Measurements from ENCODE around the gene USP3.
"Not testable (repeated sequence)": the region's sequence is repeated elsewhere in the genome, so short reads cannot be mapped to it uniquely, and the experiment has no call there.

USP3 gene

DNA sequence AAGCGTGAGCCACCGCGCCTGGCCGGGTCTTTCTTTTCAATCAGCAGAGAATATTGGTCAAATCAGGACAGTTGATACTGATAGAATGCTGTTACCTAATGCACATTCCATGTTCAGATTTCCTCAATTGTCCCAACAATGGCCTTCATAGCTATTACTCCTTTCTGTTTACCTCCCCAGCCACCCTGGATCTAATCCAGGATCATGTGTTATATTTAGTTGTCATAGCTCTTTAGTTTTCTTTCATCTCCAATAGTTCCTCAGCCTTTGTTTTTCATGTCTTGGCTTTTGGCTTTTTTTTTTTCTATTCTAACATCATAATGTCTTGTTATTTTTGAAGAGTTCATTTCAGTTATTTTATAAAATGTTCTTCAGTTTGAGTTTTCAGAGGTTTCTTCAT lies 14.6 kb downstream of the USP3 start:
- peaks cover 59 to 93% of the 10 kb centered on the region in 2 donors for H3K4me1 Mint-ChIP-seq (ENCODE audit: low read depth in 2 of 2)
- DNase-seq (no peak), ATAC-seq (replicated peaks) (no peak)
- peaks cover 9% of the 10 kb centered on the region for H3K36me3 Mint-ChIP-seq (ENCODE audit: insufficient read depth)
- no peaks in the 10 kb centered on the region for H3K27me3 Mint-ChIP-seq
- peak overlapping the region; percentile 26 to 37 for H3K4me3 Mint-ChIP-seq
- peak overlapping the region; percentile 27 to 67 for H3K27ac Mint-ChIP-seq
- H3K9me3 Mint-ChIP-seq, result no peaks in the 10 kb centered on the region

DNA sequence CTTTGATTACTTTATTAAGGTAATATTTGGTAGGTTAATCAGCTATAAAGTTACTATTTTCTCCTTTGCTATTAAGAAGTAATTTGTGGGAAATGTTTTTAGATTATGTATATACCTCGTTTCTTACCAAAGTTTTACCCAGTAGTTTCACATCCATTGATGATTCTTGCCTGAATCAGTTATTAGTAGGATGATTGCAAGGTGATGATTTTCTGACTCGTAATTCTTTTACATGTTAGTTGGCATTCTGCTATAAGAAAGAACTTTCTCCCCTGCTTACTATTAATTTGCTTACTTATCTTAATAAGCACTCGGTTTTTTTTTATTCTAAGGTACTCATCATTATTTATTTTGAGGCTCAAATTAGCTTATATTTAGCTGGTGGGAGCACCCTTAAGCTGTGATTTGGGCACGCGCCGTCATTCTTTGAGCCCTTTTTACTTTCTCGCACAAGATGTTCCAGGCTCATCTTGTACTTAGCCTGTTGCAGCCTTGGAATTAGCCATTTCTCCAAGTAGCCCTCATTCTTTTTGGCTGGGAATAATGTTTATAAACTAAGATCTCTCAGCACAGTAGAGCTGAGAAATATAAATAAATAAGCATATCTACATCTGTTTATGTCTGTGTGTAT lies 15.3 kb downstream of the USP3 start:
- peaks cover 62 to 93% of the 10 kb centered on the region in 2 donors for H3K4me1 Mint-ChIP-seq (ENCODE audit: low read depth in 2 of 2)
- H3K27ac Mint-ChIP-seq, result peak overlapping the region; percentile 27 to 67
- ATAC-seq (replicated peaks) (no peak), DNase-seq (no peak)
- H3K27me3 Mint-ChIP-seq, result no peaks in the 10 kb centered on the region
- H3K36me3 Mint-ChIP-seq (ENCODE audit: insufficient read depth), result peaks cover 9% of the 10 kb centered on the region
- peak overlapping the region; percentile 26 to 37 for H3K4me3 Mint-ChIP-seq
- H3K9me3 Mint-ChIP-seq, result no peaks in the 10 kb centered on the region

DNA sequence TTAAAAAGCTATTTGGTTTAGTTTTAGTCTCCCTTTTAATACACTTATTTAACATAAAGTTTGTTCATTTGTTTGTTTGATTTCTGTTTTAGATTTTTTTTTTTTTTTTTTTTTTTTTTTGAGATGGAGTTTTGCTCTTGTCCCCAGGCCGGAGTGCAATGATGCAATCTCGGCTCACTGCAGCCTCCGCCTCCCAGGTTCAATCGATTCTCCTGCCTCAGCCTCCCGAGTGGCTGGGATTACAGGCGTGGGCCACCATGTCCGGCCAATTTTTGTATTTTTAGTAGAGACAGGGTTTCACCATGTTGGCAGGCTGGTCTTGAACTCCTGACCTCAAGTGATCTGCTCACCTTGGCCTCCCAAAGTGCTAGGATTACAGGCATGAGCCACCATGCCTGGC lies 16.1 kb downstream of the USP3 start:
- not testable (repeated sequence) for H3K9me3 Mint-ChIP-seq; DNase-seq; H3K36me3 Mint-ChIP-seq (ENCODE audit: insufficient read depth); H3K4me3 Mint-ChIP-seq; H3K27ac Mint-ChIP-seq; ATAC-seq (replicated peaks); H3K27me3 Mint-ChIP-seq
- peaks cover 64 to 93% of the 10 kb centered on the region in 2 donors for H3K4me1 Mint-ChIP-seq (ENCODE audit: low read depth in 2 of 2)

- no peaks in the 10 kb centered on the region for H3K9me3 Mint-ChIP-seq
- H3K4me1 Mint-ChIP-seq (ENCODE audit: low read depth in 2 of 2), result peaks cover 63 to 90% of the 10 kb centered on the region in 2 donors
- H3K4me3 Mint-ChIP-seq, result peak overlapping the region in 1 of 2 donors; percentile 0
- ATAC-seq (replicated peaks), result no peak
- DNase-seq, result no peak
- H3K36me3 Mint-ChIP-seq (ENCODE audit: insufficient read depth), result peaks cover 12% of the 10 kb centered on the region
- H3K27ac Mint-ChIP-seq, result no peak overlapping the region
- no peaks in the 10 kb centered on the region for H3K27me3 Mint-ChIP-seq
These were observed 17.8 kb downstream of the USP3 start for GRCh38 chr15:63522225-63522578.

DNA sequence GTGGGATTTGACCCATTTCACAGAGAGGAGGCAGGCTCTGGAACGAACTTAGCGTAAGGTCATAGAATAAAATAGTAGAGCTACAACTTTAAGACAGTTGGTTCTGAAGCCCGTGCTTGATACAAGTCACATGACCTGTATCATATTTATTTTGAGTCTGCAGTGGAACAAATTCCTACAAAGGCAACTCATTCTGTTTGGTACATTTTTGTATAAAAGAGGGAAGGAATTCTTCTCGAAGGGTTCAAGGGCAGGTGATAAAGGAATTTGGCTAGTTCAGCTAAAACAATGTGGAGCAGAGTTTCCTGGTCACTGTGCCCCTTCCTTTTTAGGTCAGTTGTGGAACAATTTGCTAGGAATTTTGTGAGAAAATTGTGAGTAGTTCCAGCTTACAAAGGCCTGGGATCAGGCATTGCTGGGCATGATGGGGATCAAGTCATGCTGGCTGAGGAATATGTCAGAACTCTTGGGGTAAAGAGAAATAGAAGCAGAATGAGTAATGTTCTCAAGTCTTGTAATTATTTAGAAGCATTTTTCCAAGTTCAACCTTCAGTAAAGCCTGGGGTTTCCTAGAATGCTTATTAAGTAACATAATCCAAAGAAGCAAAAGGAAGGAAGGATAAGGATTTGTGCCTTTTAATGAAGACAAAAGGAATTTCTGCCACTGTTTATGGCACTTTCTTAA lies 19.1 kb downstream of the USP3 start:
- H3K27me3 Mint-ChIP-seq, result no peaks in the 10 kb centered on the region
- H3K4me1 Mint-ChIP-seq (ENCODE audit: low read depth in 2 of 2), result peaks cover 65 to 92% of the 10 kb centered on the region in 2 donors
- ATAC-seq (replicated peaks) (no peak), DNase-seq (no peak)
- H3K36me3 Mint-ChIP-seq (ENCODE audit: insufficient read depth), result peaks cover 7% of the 10 kb centered on the region
- H3K27ac Mint-ChIP-seq, result peak overlapping the region; percentile 21 to 74
- H3K4me3 Mint-ChIP-seq, result peak overlapping the region; percentile 43 to 52
- no peaks in the 10 kb centered on the region for H3K9me3 Mint-ChIP-seq

GRCh38 chr15:63524316-63525015 lies 20.1 kb downstream of the USP3 start:
- H3K4me3 Mint-ChIP-seq, result peak overlapping the region; percentile 42 to 52
- no peak for ATAC-seq (replicated peaks)
- DNase-seq, result no peak

GRCh38 chr15:63526401-63526800 lies 22.0 kb downstream of the USP3 start:
- peaks cover 71 to 94% of the 10 kb centered on the region in 2 donors for H3K4me1 Mint-ChIP-seq (ENCODE audit: low read depth in 2 of 2)
- H3K4me3 Mint-ChIP-seq, result peak overlapping the region; percentile 9 to 12
- H3K36me3 Mint-ChIP-seq (ENCODE audit: insufficient read depth), result peaks cover 10% of the 10 kb centered on the region
- no peak for DNase-seq
- no peak for ATAC-seq (replicated peaks)
- peak overlapping the region; percentile 17 for H3K27ac Mint-ChIP-seq
- H3K27me3 Mint-ChIP-seq, result no peaks in the 10 kb centered on the region
- no peaks in the 10 kb centered on the region for H3K9me3 Mint-ChIP-seq

More at GRCh38 chr15:63524316-63525015, 20.1 kb downstream of the USP3 start:
- no peaks in the 10 kb centered on the region for H3K9me3 Mint-ChIP-seq
- H3K27ac Mint-ChIP-seq, result peak overlapping the region; percentile 41 to 74
- peaks cover 5% of the 10 kb centered on the region for H3K36me3 Mint-ChIP-seq (ENCODE audit: insufficient read depth)
- peaks cover 69 to 91% of the 10 kb centered on the region in 2 donors for H3K4me1 Mint-ChIP-seq (ENCODE audit: low read depth in 2 of 2)
- H3K27me3 Mint-ChIP-seq, result no peaks in the 10 kb centered on the region

GRCh38 chr15:63528138-63528659 lies 23.8 kb downstream of the USP3 start:
- peak overlapping the region in 1 of 2 donors; percentile 43 for H3K4me3 Mint-ChIP-seq
- peaks cover 13% of the 10 kb centered on the region for H3K36me3 Mint-ChIP-seq (ENCODE audit: insufficient read depth)
- H3K27ac Mint-ChIP-seq, result peak overlapping the region in 1 of 2 donors; percentile 70
- peaks cover 69 to 92% of the 10 kb centered on the region in 2 donors for H3K4me1 Mint-ChIP-seq (ENCODE audit: low read depth in 2 of 2)
- DNase-seq (no peak), ATAC-seq (replicated peaks) (no peak)
- H3K27me3 Mint-ChIP-seq, result no peaks in the 10 kb centered on the region
- no peaks in the 10 kb centered on the region for H3K9me3 Mint-ChIP-seq

DNA sequence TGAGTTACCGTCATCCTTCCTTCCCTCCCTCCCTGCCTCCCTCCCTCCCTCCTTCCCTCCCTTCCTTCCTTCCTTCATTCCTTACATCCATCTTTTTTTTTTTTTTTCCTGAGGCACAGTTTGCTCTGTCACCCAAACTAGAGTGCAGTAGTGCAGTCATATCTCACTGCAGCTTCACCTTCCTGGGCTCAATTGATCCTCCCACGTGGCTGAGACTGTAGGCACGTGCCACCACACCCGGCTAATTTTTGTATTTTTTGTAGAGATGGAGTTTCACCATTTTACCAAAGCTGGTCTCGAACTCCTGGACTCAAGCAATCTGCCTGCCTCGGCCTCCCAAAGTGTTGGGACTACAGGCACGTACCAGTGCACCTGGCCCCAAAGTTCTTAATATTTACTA lies 25.8 kb downstream of the USP3 start:
- peak overlapping the region; percentile 68 to 92 for H3K27ac Mint-ChIP-seq
- H3K9me3 Mint-ChIP-seq, result no peaks in the 10 kb centered on the region
- peaks cover 20% of the 10 kb centered on the region for H3K36me3 Mint-ChIP-seq (ENCODE audit: insufficient read depth)
- peak overlapping the region; percentile 3 to 65 for H3K4me3 Mint-ChIP-seq
- DNase-seq, result no peak
- ATAC-seq (replicated peaks), result no peak
- H3K27me3 Mint-ChIP-seq, result no peaks in the 10 kb centered on the region
- H3K4me1 Mint-ChIP-seq (ENCODE audit: low read depth in 2 of 2), result peaks cover 55 to 84% of the 10 kb centered on the region in 2 donors

- Mint-ChIP-seq H3K27ac (peak overlapping the region in 1 of 2 donors; percentile 68), H3K9me3 (no peaks in the 10 kb centered on the region), H3K36me3 (ENCODE audit: insufficient read depth) (peaks cover 20% of the 10 kb centered on the region), H3K4me3 (peak overlapping the region in 1 of 2 donors; percentile 65), H3K4me1 (ENCODE audit: low read depth in 2 of 2) (peaks cover 55 to 86% of the 10 kb centered on the region in 2 donors), H3K27me3 (no peaks in the 10 kb centered on the region)
- ATAC-seq (replicated peaks), result no peak
- DNase-seq, result no peak
These were observed 26.4 kb downstream of the USP3 start for GRCh38 chr15:63530752-63531299.

DNA sequence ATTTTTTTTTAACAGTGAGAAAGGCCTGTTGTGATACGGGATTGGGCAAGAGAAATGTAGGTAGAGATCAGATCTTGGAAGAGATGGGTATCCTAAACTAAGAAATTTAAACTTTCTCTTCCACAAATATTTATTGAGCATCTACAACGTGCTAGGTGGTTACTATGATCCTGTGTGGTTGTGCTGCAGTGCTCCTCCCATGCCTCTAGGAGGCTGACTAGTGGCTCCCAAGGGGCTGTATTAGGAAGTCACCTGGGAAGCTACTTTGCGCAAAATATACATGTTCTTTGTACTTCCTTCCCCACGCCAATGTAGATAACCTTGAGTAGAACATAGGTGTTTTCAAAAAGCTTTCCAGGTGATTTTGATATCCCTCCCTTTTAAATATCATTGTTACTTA lies 27.2 kb downstream of the USP3 start:
- DNase-seq (no peak), ATAC-seq (replicated peaks) (peak; percentile 62)
- H3K36me3 Mint-ChIP-seq (ENCODE audit: insufficient read depth), result peaks cover 23% of the 10 kb centered on the region
- H3K9me3 Mint-ChIP-seq, result no peaks in the 10 kb centered on the region
- H3K4me3 Mint-ChIP-seq, result peak overlapping the region; percentile 40 to 43
- H3K27me3 Mint-ChIP-seq, result no peaks in the 10 kb centered on the region
- peak overlapping the region in 1 of 2 donors; percentile 62 for H3K27ac Mint-ChIP-seq
- H3K4me1 Mint-ChIP-seq (ENCODE audit: low read depth in 2 of 2), result peaks cover 54 to 86% of the 10 kb centered on the region in 2 donors

- H3K4me1 Mint-ChIP-seq (ENCODE audit: low read depth in 2 of 2), result peaks cover 49 to 79% of the 10 kb centered on the region in 2 donors
- peaks cover 22% of the 10 kb centered on the region for H3K36me3 Mint-ChIP-seq (ENCODE audit: insufficient read depth)
- ATAC-seq (replicated peaks) (no peak), DNase-seq (no peak)
- peak overlapping the region in 1 of 2 donors; percentile 62 for H3K27ac Mint-ChIP-seq
- H3K9me3 Mint-ChIP-seq, result no peaks in the 10 kb centered on the region
- peak overlapping the region; percentile 40 to 43 for H3K4me3 Mint-ChIP-seq
- no peaks in the 10 kb centered on the region for H3K27me3 Mint-ChIP-seq
These were observed 27.9 kb downstream of the USP3 start for GRCh38 chr15:63532307-63532744.

- H3K4me3 Mint-ChIP-seq, H3K27me3 Mint-ChIP-seq: not testable (repeated sequence)
- peaks cover 30 to 56% of the 10 kb centered on the region in 2 donors for H3K4me1 Mint-ChIP-seq (ENCODE audit: low read depth in 2 of 2)
These were observed 30.5 kb downstream of the USP3 start for GRCh38 chr15:63534888-63535287.

More at GRCh38 chr15:63534888-63535287, 30.5 kb downstream of the USP3 start:
- Mint-ChIP-seq H3K36me3 (ENCODE audit: insufficient read depth) (peaks cover 40% of the 10 kb centered on the region), H3K27ac (peak overlapping the region in 1 of 2 donors; percentile 7)
- H3K9me3 Mint-ChIP-seq; ATAC-seq (replicated peaks); DNase-seq: not testable (repeated sequence)

All from effector memory CD8-positive, alpha-beta T cell (primary cell).